Kasumi-1 (cell line): Measurements from ENCODE around the gene R3HDM2.

Source experiments
- DNase-seq, 2 experiments: peaks; one replicate each; lab custom pipeline; 2025; lab: John Stamatoyannopoulos, UW

The R3HDM2 gene

DNA sequence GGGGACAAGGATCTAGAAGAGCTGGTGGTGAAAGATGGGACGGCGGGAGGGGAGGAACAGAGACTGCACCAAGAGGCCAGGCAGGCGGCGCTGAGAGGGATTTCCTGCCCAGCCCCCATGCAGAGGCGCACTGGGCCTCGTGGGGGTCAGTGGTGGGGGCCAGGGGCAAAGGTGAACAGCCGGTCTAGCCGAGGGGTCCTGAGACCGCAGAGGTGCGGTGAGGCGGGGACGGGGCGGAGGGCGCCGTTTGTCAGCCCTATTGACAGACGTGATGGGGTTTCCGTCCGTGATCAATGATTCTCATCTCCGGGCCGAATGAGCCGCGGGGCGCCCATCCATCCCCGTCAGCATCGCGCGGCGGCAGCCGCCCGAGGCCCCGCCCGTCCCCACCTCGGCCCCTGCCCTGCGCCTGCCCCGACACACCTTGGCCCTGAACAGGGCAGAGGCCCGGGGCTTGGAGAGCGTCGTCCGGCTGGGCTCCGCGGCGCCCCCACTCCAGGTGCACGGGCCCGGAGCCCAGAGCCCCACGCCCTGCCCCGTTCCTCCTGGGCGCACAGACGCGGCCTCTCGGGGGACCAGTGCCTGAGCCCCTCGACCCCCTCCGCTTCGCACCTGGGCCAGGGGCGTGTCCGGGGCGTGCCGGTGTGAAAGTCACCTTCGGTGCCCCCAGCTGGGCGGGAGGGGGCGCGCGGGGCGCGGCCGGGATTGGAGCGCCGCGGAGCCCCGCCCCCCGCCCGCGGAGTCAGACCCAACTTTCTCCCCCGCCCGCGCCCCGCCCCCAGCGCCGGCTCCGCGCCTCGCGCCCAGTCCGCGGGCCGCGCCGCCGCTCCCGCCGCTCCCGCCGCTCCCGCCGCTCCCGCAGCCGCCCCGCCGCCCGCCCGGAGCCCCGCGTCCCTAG, 214.6 kb downstream of the R3HDM2 start, which contains the start of gene NXPH4:
NXPH4 (plus strand) TSS at position 781 of the 898 bp plus-strand sequence. CDS start 176 bp downstream, outside the sequence.
- no peak for DNase-seq

DNA sequence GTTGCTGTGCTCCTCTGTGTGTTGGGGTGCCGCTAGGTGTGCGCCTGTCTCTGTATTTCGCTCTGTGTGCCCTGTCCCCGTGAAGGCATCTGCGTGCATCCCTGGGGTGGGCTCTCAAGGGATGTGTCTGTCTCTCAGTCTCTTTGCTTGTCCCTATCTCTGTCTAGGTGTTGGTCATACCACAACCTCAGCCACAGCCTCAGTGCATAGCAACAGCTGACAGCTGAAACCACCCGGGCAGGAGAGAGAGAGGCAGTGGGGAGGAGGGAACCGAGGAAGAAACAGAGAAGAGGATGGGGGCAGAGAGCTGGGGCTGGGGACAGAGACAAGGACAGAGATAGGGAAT, 215.2 kb downstream of the R3HDM2 start:
- DNase-seq = no peak

DNA sequence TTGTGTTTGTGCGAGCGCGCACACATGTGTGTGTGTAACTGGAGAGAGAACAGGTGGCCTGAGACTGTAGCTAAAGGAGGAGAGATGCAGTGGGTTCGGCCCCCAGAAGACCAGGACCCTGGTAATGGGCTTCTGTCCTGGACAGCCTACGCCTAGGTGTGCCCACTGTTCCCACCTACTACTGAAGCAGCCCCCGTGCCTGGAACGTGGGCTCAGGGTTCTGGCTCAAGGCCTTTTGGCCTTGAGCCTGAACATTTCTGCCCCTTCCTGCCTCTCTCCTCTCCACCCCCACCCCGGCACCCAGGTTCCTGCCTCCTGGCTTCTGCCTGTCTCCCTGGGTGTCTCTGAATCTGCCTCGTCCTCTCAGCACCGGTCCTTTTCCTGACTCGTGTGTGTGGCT, 215.8 kb downstream of the R3HDM2 start:
- no peak for DNase-seq

DNA sequence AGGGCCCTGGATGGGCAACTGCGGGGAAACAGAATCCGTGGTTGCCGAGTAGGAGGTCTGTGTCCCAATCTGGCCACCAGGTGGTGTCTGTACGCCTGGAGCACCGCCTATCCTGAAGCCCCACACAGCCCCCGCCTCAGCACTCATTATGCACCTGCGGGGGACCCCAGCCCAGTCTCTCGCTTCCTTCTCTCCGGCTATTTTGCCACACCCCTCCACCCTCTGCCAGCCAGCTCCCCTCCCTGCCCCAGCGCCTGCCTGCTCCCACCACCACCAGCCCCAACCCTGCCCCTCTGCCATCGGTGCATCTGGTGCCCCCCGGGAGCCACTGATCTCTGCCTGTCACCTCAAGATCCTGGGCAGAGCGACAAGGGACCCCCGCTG, 216.5 kb downstream of the R3HDM2 start:
- peak; percentile 70 to 85 for DNase-seq

- DNase-seq = no peak
Measured at GRCh38 chr12:57213763-57214397, 217.0 kb downstream of the R3HDM2 start.

DNA sequence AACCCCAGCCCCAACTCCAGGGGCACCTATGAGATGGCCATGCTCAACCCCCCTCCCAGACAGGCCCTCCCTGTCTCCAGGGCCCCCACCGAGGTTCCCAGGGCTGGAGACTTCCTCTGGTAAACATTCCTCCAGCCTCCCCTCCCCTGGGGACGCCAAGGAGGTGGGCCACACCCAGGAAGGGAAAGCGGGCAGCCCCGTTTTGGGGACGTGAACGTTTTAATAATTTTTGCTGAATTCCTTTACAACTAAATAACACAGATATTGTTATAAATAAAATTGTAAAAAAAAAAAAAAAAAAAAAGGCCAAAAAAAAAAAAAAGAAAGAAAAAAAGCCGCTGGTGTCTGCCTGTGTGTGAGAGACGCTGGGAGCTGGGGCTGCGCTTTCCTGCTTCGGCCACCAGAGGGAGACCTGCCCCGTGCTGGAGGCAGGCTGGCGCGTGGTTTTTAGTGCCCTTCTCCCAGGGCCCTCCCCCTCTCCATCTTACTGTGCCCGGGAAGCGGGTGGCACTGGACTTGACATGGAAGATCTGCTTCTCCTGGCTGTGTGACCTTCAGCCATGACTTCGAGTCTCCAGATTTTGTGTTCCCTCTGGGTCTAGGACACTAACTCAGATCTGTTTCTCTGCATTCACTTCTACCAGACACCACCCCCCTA, 217.7 kb downstream of the R3HDM2 start:
- peak; percentile 71 to 79 for DNase-seq

- no peak for DNase-seq
Measured at GRCh38 chr12:57212701-57213057, 218.2 kb downstream of the R3HDM2 start.

GRCh38 chr12:57211791-57212700, 218.8 kb downstream of the R3HDM2 start:
- DNase-seq = no peak

GRCh38 chr12:57210926-57211692, 219.7 kb downstream of the R3HDM2 start:
- DNase-seq = no peak

DNA sequence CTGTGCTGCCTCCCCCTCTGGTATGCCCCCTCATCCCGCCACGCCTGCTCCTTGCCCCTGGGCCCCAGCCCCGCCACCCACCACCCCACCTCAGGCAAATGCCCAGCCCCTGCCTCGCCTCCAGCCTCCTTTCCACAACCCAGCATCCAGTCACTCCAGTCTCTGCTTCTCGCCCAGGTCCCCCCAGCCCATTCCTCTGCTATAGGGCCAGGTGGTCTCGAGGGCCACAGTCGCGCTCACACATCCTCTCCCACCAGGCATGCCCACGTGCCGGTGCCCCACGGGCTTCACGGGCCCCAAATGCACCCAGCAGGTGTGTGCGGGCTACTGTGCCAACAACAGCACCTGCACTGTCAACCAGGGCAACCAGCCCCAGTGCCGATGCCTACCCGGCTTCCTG, 220.4 kb downstream of the R3HDM2 start:
- no peak for DNase-seq

- no peak for DNase-seq
Measured at GRCh38 chr12:57209916-57210315, 220.9 kb downstream of the R3HDM2 start.

DNA sequence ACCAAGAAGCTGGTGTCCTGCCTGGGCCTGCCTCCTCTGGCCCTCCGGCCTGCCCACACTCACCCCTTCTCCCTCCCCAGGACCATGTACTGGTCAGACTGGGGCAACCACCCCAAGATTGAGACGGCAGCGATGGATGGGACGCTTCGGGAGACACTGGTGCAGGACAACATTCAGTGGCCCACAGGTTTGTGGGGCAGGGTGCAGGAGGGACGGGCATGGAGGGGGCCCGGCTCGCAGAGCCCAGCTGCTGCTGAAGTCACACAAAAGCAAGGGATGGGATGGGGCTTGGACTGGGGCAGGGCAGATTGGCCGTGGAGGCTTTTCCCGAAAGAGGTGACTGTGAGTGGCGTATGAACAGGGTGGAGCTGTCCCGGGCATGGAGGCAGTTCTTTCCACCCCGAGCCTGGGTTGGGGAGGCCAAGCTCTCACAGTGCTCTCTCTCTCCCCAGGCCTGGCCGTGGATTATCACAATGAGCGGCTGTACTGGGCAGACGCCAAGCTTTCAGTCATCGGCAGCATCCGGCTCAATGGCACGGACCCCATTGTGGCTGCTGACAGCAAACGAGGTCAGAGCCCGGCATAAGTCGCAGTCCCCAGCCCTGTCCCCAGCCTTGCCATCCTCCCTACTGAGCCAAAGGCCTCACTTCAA, 222.1 kb downstream of the R3HDM2 start:
- no peak for DNase-seq

DNA sequence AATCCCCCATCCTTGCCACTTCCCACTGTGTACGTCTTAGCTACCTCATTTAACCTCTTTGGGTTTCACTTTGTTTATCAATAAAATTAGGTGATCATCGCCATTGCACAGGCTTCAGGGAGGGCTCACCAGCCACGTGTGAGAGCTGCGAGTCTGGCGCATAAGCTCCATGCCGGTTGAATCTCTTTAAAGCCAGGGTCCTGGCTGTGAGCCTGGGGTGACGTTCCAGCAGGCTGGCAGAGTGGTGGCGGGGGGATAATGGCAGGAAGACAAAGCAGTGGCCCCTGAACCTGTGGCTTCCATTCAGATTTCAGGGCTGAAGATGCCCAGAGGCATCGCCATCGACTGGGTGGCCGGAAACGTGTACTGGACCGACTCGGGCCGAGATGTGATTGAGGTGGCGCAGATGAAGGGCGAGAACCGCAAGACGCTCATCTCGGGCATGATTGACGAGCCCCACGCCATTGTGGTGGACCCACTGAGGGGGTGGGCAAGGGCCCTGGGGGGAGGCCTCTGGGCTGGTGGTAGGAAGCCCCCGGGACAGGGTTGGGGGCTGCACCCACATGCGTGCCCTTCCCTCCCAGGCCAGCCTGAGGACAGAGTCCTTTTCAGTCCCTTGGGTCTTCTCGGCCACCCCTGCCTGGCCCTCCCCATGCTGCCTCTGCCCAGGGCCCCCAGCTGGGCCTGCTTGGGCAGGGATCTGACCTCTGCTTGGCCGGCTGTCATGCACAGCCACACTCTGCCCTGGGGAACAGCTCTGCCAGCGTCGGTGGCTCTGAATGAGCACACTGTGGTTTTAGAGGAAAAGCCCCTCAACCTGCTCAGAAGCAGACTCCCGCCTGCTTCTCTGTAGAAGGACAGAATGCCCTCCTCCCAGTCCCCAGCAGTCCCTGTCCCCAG, 222.9 kb downstream of the R3HDM2 start:
- no peak for DNase-seq

DNA sequence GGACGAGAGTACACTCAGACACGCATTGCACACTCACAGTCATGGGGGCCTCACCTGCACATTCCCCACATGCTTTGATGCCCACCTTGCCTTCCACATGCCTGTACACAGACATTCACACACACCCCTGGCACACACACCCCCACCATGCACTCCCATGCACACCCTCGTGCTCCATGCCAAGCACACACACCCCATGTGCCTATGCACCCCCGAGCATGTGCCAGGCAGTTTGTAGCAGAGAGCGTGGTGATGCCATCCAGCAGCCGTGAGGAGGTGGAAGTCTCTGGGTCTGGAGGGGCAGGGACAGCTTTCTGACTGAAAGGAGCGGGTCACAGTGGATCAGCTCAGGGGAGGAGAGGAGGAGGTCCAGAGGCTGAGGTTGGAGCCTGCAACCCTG, 224.9 kb downstream of the R3HDM2 start:
- DNase-seq = no peak

- no peak for DNase-seq
Measured at GRCh38 chr12:57205186-57205585, 225.7 kb downstream of the R3HDM2 start.

DNA sequence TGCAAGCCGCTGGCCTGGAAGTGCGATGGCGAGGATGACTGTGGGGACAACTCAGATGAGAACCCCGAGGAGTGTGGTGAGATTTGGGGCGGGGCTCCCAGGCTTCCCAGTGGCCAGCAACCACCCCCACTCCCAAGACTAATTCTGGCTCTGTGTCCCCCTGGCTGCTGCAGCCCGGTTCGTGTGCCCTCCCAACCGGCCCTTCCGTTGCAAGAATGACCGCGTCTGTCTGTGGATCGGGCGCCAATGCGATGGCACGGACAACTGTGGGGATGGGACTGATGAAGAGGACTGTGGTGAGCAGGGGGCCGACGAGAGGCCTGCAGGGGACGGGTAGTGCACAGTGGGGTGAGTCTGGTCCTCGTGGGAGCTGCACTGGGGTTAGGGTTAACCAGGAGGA, 226.4 kb downstream of the R3HDM2 start:
- no peak for DNase-seq

DNA sequence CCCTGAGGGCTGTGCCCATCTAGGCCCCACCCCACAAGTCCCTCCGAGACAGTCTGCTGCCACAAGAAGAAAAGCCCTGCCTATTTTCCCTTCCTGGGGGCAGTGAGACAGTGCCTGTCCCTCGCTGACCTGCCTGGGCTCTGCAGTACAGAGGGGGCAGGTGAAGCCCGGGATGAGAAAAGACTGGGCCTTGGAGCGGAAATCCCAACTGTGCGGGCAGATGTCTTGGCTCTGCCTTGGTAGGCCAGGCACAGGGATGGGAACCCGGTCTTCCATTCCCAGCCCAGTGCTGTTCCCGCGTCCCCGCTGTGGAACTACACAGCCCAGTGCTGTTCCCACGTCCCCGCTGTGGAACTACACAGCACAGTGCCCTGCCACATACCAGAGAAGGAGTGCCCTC, 227.1 kb downstream of the R3HDM2 start:
- DNase-seq = no peak
